Bone marrow (tissue), 2 donors: ENCODE results near the gene ERICH6.
A peak's percentile ranks its signal among the peaks of the same experiment; 100 is the strongest.

Experiments
- DNase-seq, 2 donors: peaks; one replicate each; lab custom pipeline; 2025; lab: John Stamatoyannopoulos, UW

Gene ERICH6

DNA sequence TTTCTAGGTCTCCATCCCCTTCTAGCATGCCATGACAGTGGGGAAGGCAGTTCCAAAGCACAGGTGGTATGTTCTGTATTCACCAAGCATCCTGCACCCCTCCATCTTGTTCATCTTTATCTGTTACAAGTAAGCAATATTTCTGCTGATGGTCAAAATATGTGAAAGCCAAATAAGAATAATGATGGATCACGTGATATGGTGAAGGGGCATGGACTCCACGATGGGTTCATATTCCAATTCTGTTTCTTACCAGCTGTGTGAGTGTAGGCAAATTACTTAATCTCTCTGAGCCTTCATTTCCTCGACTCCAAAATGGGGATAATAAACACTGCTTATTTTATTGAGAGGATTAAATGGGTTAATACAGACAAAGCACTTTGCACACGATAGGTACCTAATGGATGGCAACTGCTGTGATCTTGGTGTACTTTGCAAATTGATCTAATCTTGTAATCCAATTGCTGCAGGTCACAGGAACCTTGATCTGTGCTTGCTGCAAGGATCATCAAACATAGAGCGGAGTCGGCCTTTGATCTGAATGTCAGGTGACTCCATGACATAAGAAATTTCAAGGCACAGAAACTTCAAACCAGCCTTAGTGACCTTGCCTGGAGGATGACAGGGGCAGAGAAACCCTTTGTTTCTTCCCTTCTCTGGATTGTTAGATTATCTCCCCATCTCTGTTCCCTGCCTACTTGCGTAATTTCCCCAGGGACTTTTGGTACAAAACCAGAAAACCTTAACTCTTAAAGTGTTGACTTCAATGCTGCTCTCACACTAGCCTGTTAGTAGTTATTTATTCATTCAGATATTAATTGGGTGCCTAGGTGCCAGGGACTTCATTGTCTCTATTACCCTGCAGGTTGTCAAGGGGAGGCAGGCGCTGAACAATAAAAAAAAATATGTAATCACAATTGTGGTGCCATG is 33.4 kb upstream of the ERICH6 start:
- DNase-seq, result no peak

DNA sequence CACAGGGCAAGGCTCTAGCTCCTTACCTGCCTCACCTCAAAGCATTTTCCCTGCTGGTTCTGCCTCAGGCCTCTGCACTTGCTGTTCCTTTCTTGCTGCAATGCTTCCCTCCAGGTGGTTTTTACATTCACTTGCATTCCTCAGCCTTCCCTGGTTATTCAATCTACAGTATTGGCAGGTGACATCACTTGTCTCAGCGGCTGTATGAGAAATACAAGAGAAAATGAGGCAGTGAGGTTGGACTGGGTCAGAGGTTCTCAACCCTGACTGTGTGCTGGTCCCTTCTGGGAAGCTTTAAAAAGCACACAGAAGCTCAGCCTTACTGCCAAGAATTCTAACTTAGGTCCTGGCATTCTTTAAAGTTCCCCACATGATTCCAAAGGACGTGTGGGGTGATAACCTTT is 32.6 kb upstream of the ERICH6 start:
- no peak for DNase-seq

GRCh38 chr3:150734795-150735119 is 31.0 kb upstream of the ERICH6 start:
- no peak for DNase-seq

DNA sequence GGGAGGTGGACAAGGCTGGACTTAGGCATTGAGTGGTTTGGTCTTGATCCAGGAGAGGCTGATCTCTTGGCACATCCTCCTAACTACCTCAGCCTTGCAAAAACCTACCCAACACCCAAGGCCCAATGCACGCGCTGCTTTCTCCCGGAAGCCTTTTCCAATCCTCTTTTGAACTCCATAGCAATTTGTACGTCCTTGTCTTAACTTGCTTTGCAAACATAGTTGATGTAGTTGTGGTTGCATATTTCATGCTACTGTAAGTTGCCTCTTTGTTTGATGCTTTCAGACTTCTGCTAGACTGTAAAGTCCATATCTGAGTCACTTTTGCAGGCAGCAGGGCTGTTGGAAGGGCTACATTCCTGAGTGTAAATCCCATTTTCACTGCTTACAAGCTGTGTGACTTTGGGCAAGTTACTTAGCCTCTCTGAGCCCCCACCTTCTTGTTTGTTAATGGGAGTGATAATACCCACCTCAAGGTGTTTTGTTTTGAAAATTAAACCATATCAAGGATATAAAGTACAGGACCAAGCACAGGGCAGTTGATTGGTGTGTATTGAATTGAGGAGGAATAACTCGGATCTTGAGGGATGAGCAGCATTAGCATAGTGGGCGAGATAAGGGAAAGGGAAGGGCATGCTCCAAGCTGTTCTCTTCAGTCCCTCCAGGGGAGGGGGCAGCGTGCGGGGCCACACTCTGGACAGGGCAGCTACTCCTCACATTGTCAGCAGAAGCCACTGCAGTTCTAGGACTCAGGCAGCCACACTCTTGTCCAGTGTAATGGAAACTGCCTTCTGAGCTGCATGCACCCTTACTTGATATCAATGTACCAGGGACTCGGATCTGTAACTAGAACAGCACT is 30.4 kb upstream of the ERICH6 start:
- no peak for DNase-seq

DNA sequence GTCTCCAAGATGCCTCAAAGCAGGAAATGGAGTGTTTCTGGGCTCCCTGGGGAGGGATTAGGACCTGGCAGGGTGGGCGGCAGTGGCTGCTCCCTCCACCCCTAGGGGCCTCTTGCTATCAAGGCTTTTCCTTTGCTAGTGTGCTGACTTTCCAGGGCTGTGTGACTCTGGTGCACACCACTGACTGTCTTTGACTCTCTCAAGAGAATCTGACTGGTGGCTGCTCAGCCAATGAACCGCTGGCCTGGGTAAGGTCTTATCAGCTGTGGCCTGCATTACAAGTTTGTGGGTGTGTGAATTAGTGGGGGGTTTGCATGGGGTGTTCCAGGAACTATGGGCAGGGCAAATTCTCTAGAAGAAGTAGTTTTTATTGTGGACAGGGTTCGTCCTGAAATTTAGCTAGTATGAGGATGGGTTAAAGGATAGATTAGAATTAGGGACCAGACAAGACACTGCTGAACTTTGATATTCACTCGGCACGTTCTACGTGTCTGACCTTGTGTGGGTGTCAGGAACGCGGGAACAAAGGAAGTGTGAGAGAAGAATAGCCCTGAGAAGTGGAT is 29.7 kb upstream of the ERICH6 start:
- DNase-seq, result no peak

DNA sequence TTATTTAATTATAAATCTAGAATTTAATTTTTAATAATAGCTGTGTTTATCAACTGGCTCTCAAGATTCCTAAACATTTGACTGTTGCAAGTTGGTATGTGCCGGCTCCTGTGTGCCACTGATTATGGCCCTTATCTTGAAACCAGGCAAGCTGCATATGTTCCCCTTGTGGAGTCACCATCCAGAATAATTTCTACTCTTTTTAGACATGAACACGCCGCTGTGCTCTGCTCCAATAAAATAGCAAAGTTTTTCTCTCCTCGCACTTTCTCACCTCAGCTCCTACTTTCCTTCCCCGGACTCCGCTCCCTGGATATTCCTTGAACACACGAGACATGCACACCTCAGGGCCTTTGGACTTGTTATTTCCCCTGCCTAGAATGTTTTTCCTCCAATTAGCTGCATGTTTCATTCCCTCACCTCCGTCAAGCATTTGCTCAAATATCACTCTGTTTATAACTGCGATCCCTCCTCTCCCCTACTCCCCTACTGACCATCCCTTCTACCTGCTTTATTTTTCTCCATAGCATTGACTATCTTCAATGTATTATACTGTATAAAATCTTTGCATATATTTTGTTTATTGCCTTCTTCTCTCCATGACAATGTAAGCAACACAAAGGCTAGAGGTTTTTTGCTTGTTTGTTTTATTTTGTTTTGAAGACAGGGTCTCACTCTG is 26.1 kb upstream of the ERICH6 start:
- DNase-seq, result no peak

GRCh38 chr3:150727653-150728502 is 24.2 kb upstream of the ERICH6 start:
- peak in 1 of 2 donors; percentile 12 for DNase-seq

- DNase-seq, result no peak
These were observed 21.8 kb upstream of the ERICH6 start for GRCh38 chr3:150725548-150725947.

DNA sequence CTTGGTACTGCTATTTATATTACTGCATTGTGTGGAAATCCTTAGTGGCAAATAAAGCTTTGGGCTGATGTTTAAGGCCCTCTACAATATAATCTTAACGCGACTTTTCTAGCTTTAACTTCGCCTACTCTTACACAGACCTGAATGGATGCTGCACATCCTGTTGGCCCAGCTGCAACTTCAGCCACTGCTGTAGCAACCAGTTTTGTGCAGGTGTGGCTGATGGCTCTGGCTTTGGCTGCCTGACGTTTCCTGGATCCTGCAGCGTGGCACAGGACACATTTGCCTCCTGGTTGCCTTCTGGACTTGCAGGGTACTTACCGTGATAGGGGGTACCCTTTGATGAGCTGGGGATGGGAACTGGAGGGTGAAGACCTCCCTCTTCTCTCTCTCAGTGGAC is 20.2 kb upstream of the ERICH6 start:
- no peak for DNase-seq

- DNase-seq, result no peak
These were observed 18.5 kb upstream of the ERICH6 start for GRCh38 chr3:150722267-150722666.

GRCh38 chr3:150721285-150722130 is 17.8 kb upstream of the ERICH6 start:
- DNase-seq, result peak in 1 of 2 donors; percentile 79

DNA sequence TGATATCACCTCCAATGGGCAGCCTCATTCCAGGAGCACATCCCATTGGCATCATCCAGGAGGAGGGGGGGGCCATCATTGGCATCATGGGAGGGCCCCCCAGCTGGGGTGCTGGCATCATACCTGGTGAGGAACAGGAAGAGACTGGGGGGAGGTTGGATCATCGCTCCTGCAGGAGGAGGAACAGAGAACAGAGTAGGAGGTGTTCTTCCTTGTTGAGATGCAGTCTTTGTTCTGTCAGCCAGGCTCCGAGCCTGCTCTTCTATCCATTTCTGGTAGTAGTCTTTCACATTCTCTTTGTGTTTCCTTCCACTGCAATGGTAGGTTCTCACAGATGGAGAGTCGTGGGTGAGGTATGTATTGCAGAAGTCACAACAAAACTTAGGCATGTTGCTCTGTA is 16.7 kb upstream of the ERICH6 start:
- no peak for DNase-seq

DNA sequence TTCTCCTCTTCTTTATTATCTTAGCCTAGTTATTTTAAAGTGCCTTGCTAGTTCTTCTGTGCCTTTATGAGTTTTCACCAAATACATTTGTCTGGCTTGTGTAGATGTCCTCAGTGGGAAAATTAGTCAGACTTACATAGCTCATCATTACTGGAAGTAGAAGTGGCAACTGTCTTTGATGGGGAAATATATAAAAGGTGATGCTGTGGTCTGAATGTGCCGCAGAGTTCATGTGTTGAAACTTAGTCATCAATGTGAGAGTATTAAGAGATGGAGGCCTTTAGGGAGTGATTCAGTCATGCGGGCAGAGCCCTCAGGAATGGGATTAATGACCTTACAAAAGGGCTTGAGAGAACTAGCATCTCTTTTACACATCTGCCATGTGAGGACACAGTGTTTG is 6.4 kb upstream of the ERICH6 start:
- no peak for DNase-seq

DNA sequence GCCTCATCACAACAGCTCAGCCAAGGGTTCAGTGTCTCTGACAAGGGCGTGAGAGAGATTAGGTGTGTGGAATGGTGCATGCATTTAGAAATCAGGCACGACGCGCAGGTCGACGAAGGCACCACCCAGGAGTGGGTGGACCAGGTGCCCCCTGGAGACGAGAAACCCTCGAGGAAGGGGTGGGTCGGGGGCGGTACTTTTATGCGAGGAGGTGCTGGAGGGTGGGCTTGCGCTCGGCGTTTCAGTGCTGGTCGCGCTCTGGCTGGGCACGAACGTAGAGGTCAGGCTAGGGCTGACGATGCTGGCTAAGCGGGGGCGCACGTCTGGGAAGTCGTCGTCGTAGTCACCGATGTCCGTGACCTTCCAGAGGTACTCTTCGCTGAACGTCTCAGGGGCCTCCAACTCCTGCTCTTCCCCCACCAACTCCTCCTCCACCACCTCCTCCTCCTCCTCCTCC is 393 bp downstream of the ERICH6 start:
- DNase-seq, result peak in 1 of 2 donors; percentile 58

GRCh38 chr3:150699068-150699639 is 4.6 kb downstream of the ERICH6 start:
- DNase-seq, result no peak

DNA sequence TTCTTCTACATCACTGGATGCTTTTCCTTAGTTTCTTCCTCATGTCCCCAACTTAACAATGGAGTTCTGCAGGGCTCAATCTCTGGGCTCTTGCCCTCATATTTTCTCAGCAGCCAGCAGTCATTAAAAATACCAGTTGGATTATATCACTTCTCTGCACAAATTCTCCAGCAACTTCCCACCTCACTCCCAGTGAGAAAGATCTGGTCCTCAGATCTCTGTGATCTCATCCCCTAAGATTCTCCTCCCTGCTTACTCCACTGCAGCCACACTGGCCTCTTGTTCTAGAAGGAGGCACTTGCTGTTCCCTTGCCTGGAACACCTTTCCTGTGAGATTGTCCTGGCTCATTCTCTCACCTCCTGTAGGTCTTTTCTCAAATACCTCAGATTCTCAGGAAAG is 6.1 kb downstream of the ERICH6 start:
- no peak for DNase-seq

DNA sequence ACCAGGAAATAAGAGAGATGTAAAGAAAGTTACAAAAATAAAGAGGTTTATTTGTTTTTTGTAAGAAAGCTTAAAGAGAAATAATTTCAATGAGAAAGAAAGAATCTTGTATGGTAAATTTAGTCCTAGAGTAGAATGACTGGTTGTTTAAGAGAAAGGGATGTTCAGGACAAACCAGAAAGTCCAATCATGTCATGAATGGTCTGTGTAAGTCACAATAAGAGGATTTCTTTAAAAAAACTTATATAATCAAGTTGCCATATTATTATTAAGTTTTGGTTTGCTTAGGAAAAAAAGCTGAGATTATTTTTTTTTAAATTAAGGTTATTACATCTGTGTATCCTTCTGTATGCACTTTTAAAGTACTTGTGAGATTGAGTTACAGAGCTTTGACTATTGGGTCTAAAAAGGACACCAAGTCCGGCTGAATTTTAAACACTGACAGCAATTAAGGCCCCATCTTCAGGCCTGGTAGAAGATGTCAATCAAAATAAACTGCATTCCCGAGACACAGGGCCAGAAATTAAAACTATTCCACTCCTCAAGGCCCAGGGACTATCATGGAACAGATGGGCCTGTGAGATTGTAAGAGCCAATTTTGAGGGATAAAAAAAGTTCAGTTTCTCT is 12.2 kb downstream of the ERICH6 start:
- DNase-seq, result no peak

DNA sequence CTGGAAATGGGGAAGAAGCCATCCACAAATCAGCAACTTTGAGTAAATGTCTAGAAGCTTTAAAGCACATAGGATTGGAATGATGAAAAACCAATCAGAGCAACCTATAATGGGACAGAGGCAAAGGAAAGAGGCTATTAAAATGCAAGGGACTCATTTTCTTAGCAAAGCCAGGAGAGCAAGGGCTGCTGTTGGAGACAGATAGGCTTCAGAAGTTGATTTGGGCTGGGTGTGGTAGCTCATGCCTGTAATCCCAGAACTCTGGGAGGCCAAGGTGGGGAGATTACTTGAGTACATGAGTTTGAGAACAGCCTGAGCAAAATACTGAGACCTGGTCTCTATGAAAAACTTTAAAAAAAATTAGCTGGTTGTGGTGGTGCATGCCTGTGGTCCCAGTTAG is 16.1 kb downstream of the ERICH6 start:
- no peak for DNase-seq

GRCh38 chr3:150682824-150683223 is 20.9 kb downstream of the ERICH6 start:
- no peak for DNase-seq
